G401 (cell line): Measurements from ENCODE around the gene HABP4. TPM values are rescaled to one million over a fixed set of nuclear protein-coding genes. Genes with fewer than 3 reads are reported as not detected.
"Not testable (repeated sequence)": the region's sequence is repeated elsewhere in the genome, so short reads cannot be mapped to it uniquely, and the experiment has no call there.

Experiments
- DNase-seq: peaks from one replicate; pipeline ENCODE4 v3.0.0-alpha.2; 2015; ENCODE audit warnings: low spot score
- in situ Hi-C: cut with HindIII; loops from 2 replicates; pipeline ENCODE4 v1.10.0; 2016; ENCODE audit warnings: low sequenced_read_pairs, mixed read lengths
- total RNA-seq: library from RNA; depleted of rRNA; stranded (reverse); fragments of >200 nt; shearing (Covaris generic); gene quantifications from 2 replicates; pipeline ENCODE4 v1.2.3, GENCODE V29; 2014

Gene HABP4
- total RNA-seq, 1 experiment from 2014 or later, result 78.9 TPM

- DNase-seq, result no peak
- in situ Hi-C loops, result no loop called here
Measured at GRCh38 chr9:96491880-96492525, 42.0 kb downstream of the HABP4 start.

GRCh38 chr9:96492993-96493531, 43.1 kb downstream of the HABP4 start:
- DNase-seq, result no peak
- in situ Hi-C loops, result no loop called here

- in situ Hi-C loops, result no loop called here
- DNase-seq, result no peak
Measured at GRCh38 chr9:96493757-96494156, 43.8 kb downstream of the HABP4 start.

- no peak for DNase-seq
- in situ Hi-C loops, result no loop called here
Measured at GRCh38 chr9:96494215-96494800, 44.3 kb downstream of the HABP4 start.

GRCh38 chr9:96495341-96495740, 45.4 kb downstream of the HABP4 start:
- no peak for DNase-seq

GRCh38 chr9:96496368-96497116, 46.6 kb downstream of the HABP4 start:
- no peak for DNase-seq
- in situ Hi-C loops, result no loop called here

More at GRCh38 chr9:96495341-96495740, 45.4 kb downstream of the HABP4 start:
- in situ Hi-C loops, result no loop called here

- in situ Hi-C loops, result no loop called here
- no peak for DNase-seq
Measured at GRCh38 chr9:96497117-96497399, 47.1 kb downstream of the HABP4 start.

- in situ Hi-C loops, result no loop called here
- DNase-seq, result no peak
Measured at GRCh38 chr9:96498796-96499195, 48.8 kb downstream of the HABP4 start.

- in situ Hi-C loops, result no loop called here
- DNase-seq, result no peak
Measured at GRCh38 chr9:96499257-96499656, 49.3 kb downstream of the HABP4 start.

GRCh38 chr9:96500696-96501632, 51.0 kb downstream of the HABP4 start:
- in situ Hi-C loops, result no loop called here
- no peak for DNase-seq

GRCh38 chr9:96501633-96502538, 51.9 kb downstream of the HABP4 start:
- no peak for DNase-seq
- in situ Hi-C loops, result no loop called here

- in situ Hi-C loops, result no loop called here
- no peak for DNase-seq
Measured at GRCh38 chr9:96502539-96503373, 52.8 kb downstream of the HABP4 start.

- in situ Hi-C loops, result not testable (repeated sequence)
Measured at GRCh38 chr9:96503374-96503748, 53.4 kb downstream of the HABP4 start.

GRCh38 chr9:96503918-96504317, 53.9 kb downstream of the HABP4 start:
- DNase-seq, result no peak
- in situ Hi-C loops, result no loop called here

More at GRCh38 chr9:96503374-96503748, 53.4 kb downstream of the HABP4 start:
- DNase-seq, result not testable (repeated sequence)

- no peak for DNase-seq
- in situ Hi-C loops, result no loop called here
Measured at GRCh38 chr9:96505316-96505991, 55.5 kb downstream of the HABP4 start.

GRCh38 chr9:96508227-96508940, 58.4 kb downstream of the HABP4 start:
- DNase-seq, result no peak
- in situ Hi-C loops, result no loop called here
